Subcutaneous abdominal adipose tissue (tissue), 5 donors: Measurements from ENCODE around the gene HCN4.

Experiments
- H3K27ac ChIP-seq: one replicate; pipeline ENCODE4 v1.7.0; 2013; ENCODE audit warnings: low read depth, mild to moderate bottlenecking, inconsistent platforms, low read length, moderate library complexity
- H3K27me3 ChIP-seq, 5 donors: one replicate each; pipeline ENCODE4 v1.7.0; 2013; ENCODE audit warnings: low read length in 5 of 5, inconsistent platforms in 1 of 5; ENCODE audit not compliant: control insufficient read depth in 5 of 5, insufficient read depth in 4 of 5
- H3K36me3 ChIP-seq, 5 donors: one replicate each; pipeline ENCODE4 v1.7.0; 2013; ENCODE audit warnings: low read length in 5 of 5; ENCODE audit not compliant: control insufficient read depth in 5 of 5, insufficient read depth in 5 of 5
- H3K4me1 ChIP-seq, 5 donors: one replicate each; pipeline ENCODE4 v1.7.0; 2013; ENCODE audit warnings: low read length in 5 of 5, mild to moderate bottlenecking in 3 of 5, moderate library complexity in 1 of 5; ENCODE audit not compliant: control insufficient read depth in 5 of 5, insufficient read depth in 5 of 5
- H3K4me3 ChIP-seq, 5 donors: one replicate each; pipeline ENCODE4 v1.7.0; 2013; ENCODE audit warnings: low read length in 5 of 5, low read depth in 1 of 5
- H3K9ac ChIP-seq, 5 donors: one replicate each; pipeline ENCODE4 v1.7.0; 2013; ENCODE audit warnings: low read length in 5 of 5, mild to moderate bottlenecking in 4 of 5, moderate library complexity in 3 of 5
- H3K9me3 ChIP-seq, 5 donors: one replicate each; pipeline ENCODE4 v1.7.0; 2013; ENCODE audit warnings: low read length in 5 of 5; ENCODE audit not compliant: control insufficient read depth in 5 of 5
- donor health status: healthy.
- donor health status: healthy.
- donor health status: healthy.
- donor health status: healthy.
- donor health status: healthy.

HCN4 gene

GRCh38 chr15:73330206-73331051, 38.3 kb downstream of the HCN4 start:
- H3K27ac ChIP-seq: no peak overlapping the region
- H3K9me3 ChIP-seq: no peaks in the 10 kb centered on the region
- H3K4me1 ChIP-seq: peaks cover 6 to 18% (median 13%) of the 10 kb centered on the region in 5 donors
- H3K36me3 ChIP-seq: no peaks in the 10 kb centered on the region
- H3K4me3 ChIP-seq: no peak overlapping the region
- H3K27me3 ChIP-seq: peaks cover 0 to 4% (median 2%) of the 10 kb centered on the region in 5 donors
- H3K9ac ChIP-seq: no peak overlapping the region

DNA sequence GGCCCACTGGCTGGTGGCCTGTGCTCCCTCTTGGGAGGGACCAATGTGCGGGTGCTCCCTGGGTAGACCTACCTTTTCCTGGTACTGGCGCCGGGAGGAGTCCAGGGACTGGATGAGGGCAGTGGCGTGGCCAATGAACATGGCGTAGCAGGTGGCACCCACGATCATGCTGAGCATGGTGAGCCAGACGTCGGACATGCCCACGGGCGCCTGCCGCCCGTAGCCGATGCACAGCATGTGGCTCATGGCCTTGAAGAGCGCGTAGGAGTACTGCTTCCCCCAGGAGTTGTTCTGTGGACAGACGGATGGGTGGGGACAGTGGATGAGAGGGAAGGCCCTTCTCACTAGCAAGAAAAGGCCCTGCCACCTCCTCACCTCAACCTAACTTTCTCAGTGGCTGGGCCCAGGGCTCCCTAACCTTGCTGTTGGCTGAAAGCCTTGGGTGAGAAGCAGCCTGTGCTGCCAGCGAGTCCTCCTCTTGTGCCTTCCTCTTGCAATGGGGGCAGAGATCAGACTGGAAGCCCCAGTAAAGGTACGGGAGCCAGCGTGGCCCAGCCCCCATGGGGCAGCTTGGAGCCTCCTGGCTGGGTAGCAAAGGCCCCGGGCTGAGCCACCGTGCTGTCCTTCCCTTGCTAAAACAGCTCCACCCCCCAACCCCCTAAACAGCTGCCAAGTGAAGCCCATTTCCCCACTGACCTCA, 39.1 kb downstream of the HCN4 start:
- no peak overlapping the region for H3K27ac ChIP-seq
- no peaks in the 10 kb centered on the region for H3K9me3 ChIP-seq
- peaks cover 2 to 8% (median 6%) of the 10 kb centered on the region in 5 donors for H3K27me3 ChIP-seq
- H3K9ac ChIP-seq: no peak overlapping the region
- no peaks in the 10 kb centered on the region for H3K36me3 ChIP-seq
- no peak overlapping the region for H3K4me3 ChIP-seq
- H3K4me1 ChIP-seq: peaks cover 6 to 18% (median 13%) of the 10 kb centered on the region in 5 donors

- peaks cover 0 to 2% (median 0%) of the 10 kb centered on the region in 5 donors for H3K9me3 ChIP-seq
- peaks cover 6 to 18% (median 13%) of the 10 kb centered on the region in 5 donors for H3K4me1 ChIP-seq
- H3K9ac ChIP-seq: no peak overlapping the region
- peaks cover 2 to 9% (median 7%) of the 10 kb centered on the region in 5 donors for H3K27me3 ChIP-seq
- no peak overlapping the region for H3K4me3 ChIP-seq
- H3K27ac ChIP-seq: no peak overlapping the region
- H3K36me3 ChIP-seq: no peaks in the 10 kb centered on the region
Measured at GRCh38 chr15:73328981-73329380, 39.8 kb downstream of the HCN4 start.

DNA sequence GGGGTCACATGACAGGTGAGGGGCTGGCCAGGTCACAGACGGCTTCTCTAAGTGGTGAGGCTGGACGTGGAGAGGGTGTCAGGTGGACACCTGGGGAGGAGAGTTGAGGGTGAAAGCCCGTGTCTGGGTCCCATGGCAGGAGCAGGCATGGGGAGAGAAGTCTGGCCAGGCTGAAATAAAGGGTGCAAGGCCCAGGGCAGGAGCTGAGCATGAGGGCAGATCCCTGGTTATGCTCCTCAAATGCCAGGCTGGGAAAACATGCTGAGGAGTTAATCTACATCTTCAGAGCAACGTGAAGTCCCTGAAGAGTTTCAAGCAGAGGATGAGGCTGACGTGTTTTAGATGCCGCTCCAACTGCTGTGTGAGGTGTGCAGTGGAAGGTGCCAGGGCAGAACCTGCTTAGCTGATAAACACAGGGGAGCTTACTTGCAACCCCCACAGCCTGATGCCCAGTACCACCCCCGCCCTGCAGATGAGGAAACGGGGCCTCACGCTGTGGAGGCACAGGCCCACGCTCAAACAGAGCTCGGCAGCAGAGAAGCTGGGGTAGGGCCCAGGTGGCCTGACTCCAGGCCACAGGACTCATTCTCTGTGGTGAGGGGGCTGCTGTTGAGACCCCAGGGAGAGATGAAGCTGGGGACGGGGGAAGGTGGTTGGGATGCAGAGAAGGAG, 40.5 kb downstream of the HCN4 start:
- peaks cover 5 to 9% (median 7%) of the 10 kb centered on the region in 5 donors for H3K27me3 ChIP-seq
- H3K9ac ChIP-seq: no peak overlapping the region
- H3K4me3 ChIP-seq: no peak overlapping the region
- H3K27ac ChIP-seq: no peak overlapping the region
- H3K4me1 ChIP-seq: peaks cover 6 to 18% (median 13%) of the 10 kb centered on the region in 5 donors
- no peaks in the 10 kb centered on the region for H3K36me3 ChIP-seq
- peaks cover 0 to 2% (median 0%) of the 10 kb centered on the region in 5 donors for H3K9me3 ChIP-seq

- Histone ChIP-seq H3K9me3 (peaks cover 0 to 2% (median 0%) of the 10 kb centered on the region in 5 donors), H3K27me3 (peaks cover 7 to 11% (median 7%) of the 10 kb centered on the region in 5 donors), H3K9ac (no peak overlapping the region), H3K4me1 (peaks cover 6 to 18% (median 13%) of the 10 kb centered on the region in 5 donors), H3K4me3 (no peak overlapping the region), H3K36me3 (no peaks in the 10 kb centered on the region), H3K27ac (no peak overlapping the region)
Measured at GRCh38 chr15:73326157-73326556, 42.6 kb downstream of the HCN4 start.

DNA sequence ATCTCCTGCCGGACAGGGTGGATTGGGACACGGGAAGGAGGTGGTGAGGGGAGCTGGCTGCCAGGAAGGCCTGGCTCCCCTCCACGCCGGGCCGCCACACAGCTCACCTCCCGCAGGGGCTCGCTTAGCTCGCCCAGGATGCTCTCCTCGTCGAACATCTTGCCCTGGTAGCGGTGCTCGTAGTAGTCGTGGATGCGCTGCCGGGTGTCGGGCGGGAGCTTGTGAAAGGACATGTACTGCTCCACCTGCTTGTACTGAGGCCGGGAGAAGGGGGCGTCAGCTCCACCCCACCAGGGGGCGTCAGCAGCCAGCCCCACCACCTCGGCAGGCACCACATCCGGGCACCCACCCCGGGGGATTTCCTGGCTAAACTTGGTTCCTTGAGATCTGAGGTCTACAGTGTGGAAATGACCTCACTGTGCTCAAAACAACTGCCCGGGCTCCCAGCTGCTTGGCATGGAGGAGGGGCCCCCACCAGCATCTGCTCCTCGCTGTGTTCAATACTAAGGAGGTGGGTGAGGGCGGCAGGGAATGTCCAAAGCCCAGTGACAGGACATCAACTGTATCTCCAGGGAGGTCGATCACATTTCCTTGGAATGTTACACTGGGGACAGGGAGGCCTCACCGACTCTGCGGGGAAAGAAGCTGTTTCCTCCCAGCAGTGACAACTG, 43.4 kb downstream of the HCN4 start:
- H3K36me3 ChIP-seq: no peaks in the 10 kb centered on the region
- H3K27me3 ChIP-seq: peaks cover 7 to 13% (median 10%) of the 10 kb centered on the region in 5 donors
- peaks cover 0 to 2% (median 0%) of the 10 kb centered on the region in 5 donors for H3K9me3 ChIP-seq
- H3K27ac ChIP-seq: no peak overlapping the region
- no peak overlapping the region for H3K9ac ChIP-seq
- H3K4me1 ChIP-seq: peaks cover 4 to 9% (median 7%) of the 10 kb centered on the region in 5 donors
- H3K4me3 ChIP-seq: no peak overlapping the region

DNA sequence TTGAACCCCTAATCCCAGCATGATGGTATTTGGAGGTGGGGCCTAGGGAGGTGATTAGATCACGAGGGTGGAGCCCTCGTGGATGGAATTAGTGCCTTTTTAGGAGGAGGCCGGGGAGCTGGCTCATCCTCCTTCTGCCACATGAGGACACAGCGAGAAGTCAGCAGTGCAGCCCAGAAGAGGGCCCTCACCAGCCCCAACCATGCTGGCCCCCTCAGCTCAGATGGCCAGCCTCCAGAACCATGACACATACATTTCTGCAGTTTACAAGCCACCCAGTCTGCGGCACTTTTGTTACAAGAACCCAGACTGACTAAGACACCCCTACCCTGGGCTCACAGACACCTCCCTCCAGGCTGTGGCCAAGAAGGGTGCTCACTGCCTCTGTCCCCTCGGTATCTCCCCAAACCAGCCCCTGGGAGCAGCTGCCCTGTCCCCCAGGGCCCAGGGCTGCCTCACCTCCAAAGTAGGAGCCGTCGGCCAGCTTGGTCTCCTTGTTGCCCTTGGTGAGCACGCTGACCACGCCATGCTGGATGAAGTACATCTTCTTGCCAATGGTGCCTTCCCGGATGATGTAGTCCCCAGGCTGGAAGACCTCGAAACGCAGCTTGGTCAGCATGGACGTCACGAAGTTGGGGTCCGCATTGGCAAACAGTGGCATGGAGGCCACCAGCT, 44.1 kb downstream of the HCN4 start:
- Histone ChIP-seq H3K4me3 (no peak overlapping the region), H3K27ac (no peak overlapping the region), H3K9ac (no peak overlapping the region), H3K36me3 (no peaks in the 10 kb centered on the region), H3K4me1 (peaks cover under 1 to 5% (median 2%) of the 10 kb centered on the region in 5 donors), H3K9me3 (peaks cover 0 to 2% (median 0%) of the 10 kb centered on the region in 5 donors), H3K27me3 (peaks cover 12 to 20% (median 16%) of the 10 kb centered on the region in 5 donors)

GRCh38 chr15:73323956-73324355, 44.8 kb downstream of the HCN4 start:
- no peak overlapping the region for H3K27ac ChIP-seq
- H3K9ac ChIP-seq: no peak overlapping the region
- H3K4me3 ChIP-seq: no peak overlapping the region
- H3K4me1 ChIP-seq: peaks cover 0 to 5% (median 0%) of the 10 kb centered on the region in 5 donors
- H3K27me3 ChIP-seq: peaks cover 12 to 27% (median 21%) of the 10 kb centered on the region in 5 donors
- peaks cover 0 to 2% (median 0%) of the 10 kb centered on the region in 5 donors for H3K9me3 ChIP-seq
- H3K36me3 ChIP-seq: no peaks in the 10 kb centered on the region

DNA sequence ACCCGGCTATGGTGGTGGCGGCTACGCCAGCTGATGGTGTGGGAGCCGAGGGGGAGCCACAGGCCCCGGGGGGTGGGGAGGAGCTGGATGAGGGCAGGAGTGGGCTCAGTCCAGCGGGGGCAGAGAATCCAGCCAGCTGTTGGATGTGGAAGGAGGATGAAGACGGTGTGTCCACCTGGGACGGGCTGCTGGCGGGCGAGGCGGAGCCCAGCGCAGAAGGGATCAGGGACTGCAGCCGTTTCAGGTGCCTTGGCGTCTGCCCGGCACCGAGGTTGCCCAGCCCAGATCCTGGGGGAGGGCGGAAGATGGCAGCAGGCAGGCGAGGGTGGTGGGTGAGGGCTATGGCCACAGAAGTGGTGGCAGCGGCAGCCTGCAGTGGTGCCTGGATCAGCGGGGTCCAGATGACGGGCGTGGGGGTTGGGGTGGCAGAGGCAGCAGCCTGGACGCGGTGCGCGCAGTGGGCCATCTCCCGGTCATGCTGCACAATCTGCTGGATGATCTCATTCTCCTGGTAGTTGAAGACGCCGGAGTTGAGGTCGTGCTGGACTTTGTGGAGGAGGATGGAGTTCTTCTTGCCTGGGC, 45.3 kb downstream of the HCN4 start:
- Histone ChIP-seq H3K36me3 (no peaks in the 10 kb centered on the region), H3K27ac (no peak overlapping the region), H3K9me3 (peaks cover 0 to 2% (median 0%) of the 10 kb centered on the region in 5 donors), H3K9ac (no peak overlapping the region), H3K4me1 (peaks cover 0 to 5% (median 0%) of the 10 kb centered on the region in 5 donors), H3K4me3 (no peak overlapping the region), H3K27me3 (peaks cover 16 to 32% (median 24%) of the 10 kb centered on the region in 5 donors)
